AG09309 (cell line): ENCODE results near the gene DOCK7.
A peak's percentile ranks its signal among the peaks of the same experiment; 100 is the strongest.

ENCODE experiments used
- DNase-seq: peaks from one replicate; pipeline ENCODE4 v3.0.0-alpha.2; 2010; ENCODE audit warnings: low read depth
- H3K4me3 ChIP-seq: 2 replicates; pipeline ENCODE4 v1.5.1; 2011; ENCODE audit warnings: mild to moderate bottlenecking, low read depth, low read length, moderate library complexity; ENCODE audit not compliant: control insufficient read depth
- CTCF ChIP-seq: IDR thresholded peaks from 2 replicates; pipeline ENCODE4 v1.5.1; 2011; ENCODE audit warnings: mild to moderate bottlenecking, low read depth, low read length, inconsistent platforms; ENCODE audit not compliant: insufficient read depth, control insufficient read depth; ENCODE audit errors: missing control alignments

Gene DOCK7

GRCh38 chr1:62436039-62436465 is 252.1 kb downstream of the DOCK7 start:
- H3K4me3 ChIP-seq: peak overlapping the region; percentile 57
- no peak for TF ChIP-seq CTCF
- no peak for DNase-seq

GRCh38 chr1:62435231-62436038 is 252.8 kb downstream of the DOCK7 start:
- DNase-seq: no peak
- peak overlapping the region; percentile 57 for H3K4me3 ChIP-seq
- TF ChIP-seq CTCF: no peak

GRCh38 chr1:62434618-62435001 is 253.6 kb downstream of the DOCK7 start:
- no peak for TF ChIP-seq CTCF
- no peak overlapping the region for H3K4me3 ChIP-seq
- DNase-seq: no peak

GRCh38 chr1:62433861-62434617 is 254.1 kb downstream of the DOCK7 start:
- H3K4me3 ChIP-seq: no peak overlapping the region
- peak; percentile 26 for TF ChIP-seq CTCF
- DNase-seq: no peak

- H3K4me3 ChIP-seq: no peak overlapping the region
- DNase-seq: no peak
- TF ChIP-seq CTCF: no peak
These were observed 258.6 kb downstream of the DOCK7 start for GRCh38 chr1:62429581-62429980.

GRCh38 chr1:62428351-62428750 is 259.8 kb downstream of the DOCK7 start:
- DNase-seq: no peak
- no peak overlapping the region for H3K4me3 ChIP-seq
- TF ChIP-seq CTCF: no peak
